ENCODE results near the gene ANK3.

The ANK3 gene

DNA sequence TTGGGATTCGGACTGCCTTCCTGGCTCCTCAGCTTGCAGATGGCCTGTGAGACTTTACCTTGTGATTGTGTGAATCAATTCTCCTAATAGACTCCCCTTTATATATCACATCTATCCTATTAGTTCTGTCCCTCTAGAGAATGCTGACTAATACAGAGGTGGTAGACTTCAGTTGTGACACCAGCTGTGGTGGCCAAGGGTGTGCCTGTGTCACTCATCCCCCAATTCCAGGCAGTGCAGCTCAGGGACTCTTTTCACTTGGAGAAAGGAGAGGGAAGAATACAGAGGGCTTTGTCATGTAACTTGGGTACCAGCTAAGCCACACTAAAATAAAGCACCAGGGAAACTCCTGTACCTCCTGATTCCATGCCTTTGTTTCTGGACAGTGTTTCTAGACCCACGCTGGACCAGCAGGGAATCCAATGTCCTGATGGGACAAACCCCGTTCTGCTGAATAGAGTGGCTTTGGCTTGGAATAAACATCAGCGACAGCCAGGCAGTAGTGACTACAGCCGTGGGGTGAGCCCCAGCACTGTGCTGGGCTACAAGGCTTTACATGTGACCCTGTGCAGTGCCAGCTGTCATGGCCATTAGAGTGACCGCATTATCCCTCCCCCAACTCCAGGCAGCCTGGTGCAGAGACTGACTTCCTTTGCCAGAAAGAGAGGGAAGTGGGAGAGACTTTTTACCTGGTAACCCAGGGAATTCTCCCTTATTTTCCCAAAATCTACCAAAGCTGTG, 233.6 kb downstream of the ANK3 start:
- Mint-ChIP-seq H3K27me3 (no peaks in the 10 kb centered on the region), H3K36me3 (ENCODE audit: insufficient read depth) (peaks cover 4% of the 10 kb centered on the region), H3K27ac (no peak overlapping the region), H3K4me1 (ENCODE audit: low read depth in 2 of 2) (no peaks in the 10 kb centered on the region), H3K4me3 (no peak overlapping the region), H3K9me3 (no peaks in the 10 kb centered on the region)
- no peak for DNase-seq
- ATAC-seq (replicated peaks): no peak

DNA sequence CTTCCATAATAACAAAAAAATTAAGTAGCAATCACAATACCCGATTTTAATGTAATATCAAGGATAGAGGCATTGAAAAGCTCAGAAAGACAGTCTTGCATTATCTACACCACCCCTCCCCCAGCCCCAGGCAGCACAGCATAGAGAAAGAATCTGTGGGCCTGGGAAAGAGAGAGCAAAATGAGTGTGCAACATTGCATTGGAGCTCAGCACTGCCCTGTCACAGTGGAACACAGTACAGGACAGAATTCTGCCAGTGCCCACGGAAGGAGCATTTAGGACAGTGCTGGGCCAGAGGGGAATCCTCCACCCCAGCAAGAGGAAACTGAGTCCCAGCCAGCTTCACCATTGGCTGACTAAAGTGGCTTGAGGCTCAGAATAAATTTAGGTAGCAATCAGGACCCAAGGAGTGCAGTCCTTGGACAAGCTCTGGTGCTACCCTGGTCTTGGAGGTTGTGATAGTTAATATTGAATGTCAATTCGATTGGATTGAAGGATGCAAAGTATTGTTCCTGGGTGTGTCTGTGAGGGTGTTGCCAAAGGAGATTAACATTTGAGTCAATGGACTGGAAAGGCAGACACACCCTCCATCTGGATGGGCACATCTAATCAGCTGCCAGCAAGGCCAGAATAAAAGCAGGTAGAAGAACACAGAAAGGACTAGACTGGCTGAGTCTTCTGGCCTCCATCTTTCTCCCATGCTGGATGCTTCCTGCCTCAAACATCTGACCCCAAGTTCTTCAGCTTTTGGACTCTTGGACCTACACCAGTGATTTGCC, 234.4 kb downstream of the ANK3 start:
- Mint-ChIP-seq H3K36me3 (ENCODE audit: insufficient read depth) (peaks cover 5% of the 10 kb centered on the region), H3K27ac (no peak overlapping the region), H3K27me3 (no peaks in the 10 kb centered on the region), H3K9me3 (no peaks in the 10 kb centered on the region), H3K4me1 (ENCODE audit: low read depth in 2 of 2) (no peaks in the 10 kb centered on the region), H3K4me3 (no peak overlapping the region)
- ATAC-seq (replicated peaks) (no peak), DNase-seq (no peak)

DNA sequence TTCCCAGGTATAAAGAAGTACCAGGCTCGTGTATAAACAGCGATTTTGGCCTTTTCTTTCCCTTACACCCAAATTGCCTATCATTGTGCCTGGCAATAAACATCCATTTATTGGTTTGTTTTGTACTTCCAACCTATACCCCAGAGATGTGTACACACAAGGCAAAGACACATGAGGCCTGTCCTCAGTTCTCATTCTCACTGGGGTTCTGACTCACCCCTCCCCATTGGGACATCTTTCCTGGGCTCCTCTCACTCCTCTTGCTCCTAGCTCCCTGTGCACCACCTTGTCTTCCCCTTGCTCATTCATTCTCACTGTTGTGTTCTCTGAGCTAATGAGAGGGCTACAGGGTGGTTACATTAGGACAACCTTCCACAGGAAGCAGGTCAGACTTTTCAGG, 240.7 kb downstream of the ANK3 start:
- no peak for ATAC-seq (replicated peaks)
- H3K27me3 Mint-ChIP-seq: no peaks in the 10 kb centered on the region
- H3K36me3 Mint-ChIP-seq (ENCODE audit: insufficient read depth): peaks cover 2% of the 10 kb centered on the region
- no peak for DNase-seq
- H3K4me1 Mint-ChIP-seq (ENCODE audit: low read depth in 2 of 2): no peaks in the 10 kb centered on the region
- H3K27ac Mint-ChIP-seq: no peak overlapping the region
- H3K9me3 Mint-ChIP-seq: no peaks in the 10 kb centered on the region
- no peak overlapping the region for H3K4me3 Mint-ChIP-seq

DNA sequence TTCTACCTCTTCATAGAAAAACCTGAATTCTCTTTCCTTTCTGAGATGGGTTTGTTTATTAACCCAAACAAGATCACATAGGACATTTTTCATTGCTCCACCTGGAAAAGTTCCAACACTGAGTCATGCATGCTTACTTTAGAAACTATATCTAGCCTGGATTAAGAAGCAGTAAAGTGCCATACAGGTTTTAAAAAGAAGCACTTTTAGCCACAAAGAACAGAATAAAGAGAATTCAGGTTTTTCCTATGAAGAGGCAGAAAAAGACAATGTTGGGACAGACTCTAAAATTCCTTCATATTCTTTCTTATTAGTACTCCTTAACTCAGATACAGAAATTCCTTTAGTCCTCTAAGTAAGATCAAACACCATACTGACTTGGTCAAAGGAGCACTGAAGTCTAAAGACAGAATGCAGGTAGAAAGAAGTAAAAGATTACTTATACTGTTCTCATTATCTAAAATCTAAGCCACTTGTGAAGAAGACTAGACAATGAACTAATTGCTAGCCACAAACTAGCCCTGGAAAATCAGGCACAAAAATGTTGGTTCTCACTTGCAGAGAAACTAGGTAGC, 241.3 kb downstream of the ANK3 start:
- no peak for ATAC-seq (replicated peaks)
- H3K4me3 Mint-ChIP-seq: no peak overlapping the region
- DNase-seq: no peak
- no peaks in the 10 kb centered on the region for H3K9me3 Mint-ChIP-seq
- H3K4me1 Mint-ChIP-seq (ENCODE audit: low read depth in 2 of 2): no peaks in the 10 kb centered on the region
- H3K36me3 Mint-ChIP-seq (ENCODE audit: insufficient read depth): peaks cover 2% of the 10 kb centered on the region
- no peaks in the 10 kb centered on the region for H3K27me3 Mint-ChIP-seq
- H3K27ac Mint-ChIP-seq: no peak overlapping the region

DNA sequence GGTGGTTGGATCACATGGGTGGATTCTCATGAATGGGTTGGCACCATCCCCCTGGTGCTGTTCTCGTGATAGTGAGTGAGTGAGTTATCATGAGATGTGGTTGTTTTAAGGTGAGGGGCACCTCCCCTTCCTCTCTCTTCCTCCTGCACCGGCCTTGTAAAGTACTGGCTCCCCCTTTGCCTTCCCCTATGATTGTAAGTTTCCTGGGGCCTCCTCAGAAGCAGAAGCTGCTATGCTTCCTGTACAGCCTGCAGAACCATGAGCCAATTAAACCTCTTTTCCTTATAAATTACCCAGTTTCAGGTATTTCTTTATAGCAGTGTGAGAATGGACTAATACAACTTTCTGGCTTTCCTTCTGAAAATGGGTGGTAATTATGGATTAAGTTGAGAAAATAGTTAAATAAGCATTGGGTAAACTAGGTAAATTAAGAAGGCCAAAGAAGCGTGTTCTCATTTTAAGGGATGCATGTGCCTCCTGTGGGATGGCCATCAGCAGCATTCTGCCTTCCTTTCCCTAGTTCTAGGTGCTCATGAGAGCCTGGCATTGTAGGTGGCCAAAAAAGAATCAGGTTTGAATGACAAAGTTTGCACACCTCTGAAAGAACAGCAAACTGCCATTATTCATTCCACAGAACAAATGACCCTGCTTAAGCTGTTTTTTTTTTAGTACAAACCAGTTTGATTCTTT, 242.0 kb downstream of the ANK3 start:
- DNase-seq (no peak), ATAC-seq (replicated peaks) (no peak)
- H3K9me3 Mint-ChIP-seq: no peaks in the 10 kb centered on the region
- no peaks in the 10 kb centered on the region for H3K4me1 Mint-ChIP-seq (ENCODE audit: low read depth in 2 of 2)
- no peaks in the 10 kb centered on the region for H3K27me3 Mint-ChIP-seq
- H3K36me3 Mint-ChIP-seq (ENCODE audit: insufficient read depth): peaks cover 2% of the 10 kb centered on the region
- H3K4me3 Mint-ChIP-seq: no peak overlapping the region
- H3K27ac Mint-ChIP-seq: no peak overlapping the region

DNA sequence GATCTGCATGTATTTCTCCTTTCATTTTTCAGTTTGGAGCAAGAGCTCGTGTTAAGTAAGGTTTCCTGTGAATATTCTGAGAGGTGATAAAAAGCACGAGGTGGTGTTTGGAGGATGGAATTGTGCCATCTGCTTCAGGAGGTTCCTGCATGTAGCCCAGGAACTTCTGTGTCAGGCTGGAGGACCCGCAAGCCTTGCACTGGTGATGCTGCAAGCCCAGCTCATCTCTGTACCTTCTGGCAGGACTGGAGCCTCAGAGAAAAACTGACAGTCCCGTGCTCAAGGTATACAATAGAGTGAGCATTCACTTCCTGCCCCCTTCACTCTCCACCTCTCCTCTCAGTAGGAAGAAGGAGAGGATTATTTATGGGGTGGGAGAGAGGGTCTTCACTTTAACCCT, 242.7 kb downstream of the ANK3 start:
- H3K9me3 Mint-ChIP-seq: no peaks in the 10 kb centered on the region
- no peak overlapping the region for H3K27ac Mint-ChIP-seq
- no peaks in the 10 kb centered on the region for H3K27me3 Mint-ChIP-seq
- no peak for ATAC-seq (replicated peaks)
- no peaks in the 10 kb centered on the region for H3K4me1 Mint-ChIP-seq (ENCODE audit: low read depth in 2 of 2)
- H3K36me3 Mint-ChIP-seq (ENCODE audit: insufficient read depth): peaks cover 2% of the 10 kb centered on the region
- H3K4me3 Mint-ChIP-seq: no peak overlapping the region
- DNase-seq: no peak

DNA sequence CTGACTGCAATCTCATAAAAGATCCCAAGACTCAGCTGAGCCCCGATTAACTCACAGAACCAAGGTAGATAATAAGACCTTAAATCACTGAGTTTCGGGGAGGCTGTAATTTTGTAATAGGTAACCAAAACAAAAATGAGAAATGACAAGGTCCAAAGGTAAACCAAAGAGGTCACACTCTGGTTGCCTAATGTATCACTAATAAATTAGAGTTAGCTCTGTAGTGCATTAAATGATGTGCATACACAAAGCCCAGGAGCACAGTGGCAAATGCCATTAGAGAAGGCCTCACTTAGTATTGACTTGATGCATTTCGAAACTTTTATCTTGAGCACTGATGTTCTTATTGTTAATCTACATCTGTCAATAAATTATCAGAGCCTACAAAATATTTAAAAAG, 245.6 kb downstream of the ANK3 start:
- DNase-seq (no peak), ATAC-seq (replicated peaks) (no peak)
- Mint-ChIP-seq H3K36me3 (ENCODE audit: insufficient read depth) (no peaks in the 10 kb centered on the region), H3K4me3 (no peak overlapping the region), H3K27ac (no peak overlapping the region), H3K9me3 (no peaks in the 10 kb centered on the region), H3K4me1 (ENCODE audit: low read depth in 2 of 2) (no peaks in the 10 kb centered on the region), H3K27me3 (no peaks in the 10 kb centered on the region)

DNA sequence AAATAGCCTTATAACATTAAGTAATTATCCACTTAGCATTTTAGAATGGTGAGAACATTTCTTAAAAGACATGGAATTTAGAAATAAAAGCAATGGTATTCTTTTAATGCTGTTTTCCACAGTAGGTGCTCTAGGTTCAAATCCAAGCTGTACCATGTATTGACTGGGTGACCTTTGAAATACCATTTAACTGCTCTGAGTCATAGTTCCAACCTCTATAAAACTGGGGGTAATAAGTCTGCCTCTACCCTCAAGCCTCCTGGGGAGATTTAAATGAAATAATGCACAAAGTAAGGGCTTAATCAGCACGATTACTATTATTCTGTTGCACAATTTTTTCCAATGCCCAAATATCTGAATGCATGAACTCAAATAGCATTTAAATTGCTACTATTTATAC, 246.9 kb downstream of the ANK3 start:
- H3K4me1 Mint-ChIP-seq (ENCODE audit: low read depth in 2 of 2): no peaks in the 10 kb centered on the region
- no peaks in the 10 kb centered on the region for H3K9me3 Mint-ChIP-seq
- no peaks in the 10 kb centered on the region for H3K36me3 Mint-ChIP-seq (ENCODE audit: insufficient read depth)
- no peak overlapping the region for H3K4me3 Mint-ChIP-seq
- H3K27ac Mint-ChIP-seq: no peak overlapping the region
- DNase-seq: no peak
- no peaks in the 10 kb centered on the region for H3K27me3 Mint-ChIP-seq
- ATAC-seq (replicated peaks): no peak

DNA sequence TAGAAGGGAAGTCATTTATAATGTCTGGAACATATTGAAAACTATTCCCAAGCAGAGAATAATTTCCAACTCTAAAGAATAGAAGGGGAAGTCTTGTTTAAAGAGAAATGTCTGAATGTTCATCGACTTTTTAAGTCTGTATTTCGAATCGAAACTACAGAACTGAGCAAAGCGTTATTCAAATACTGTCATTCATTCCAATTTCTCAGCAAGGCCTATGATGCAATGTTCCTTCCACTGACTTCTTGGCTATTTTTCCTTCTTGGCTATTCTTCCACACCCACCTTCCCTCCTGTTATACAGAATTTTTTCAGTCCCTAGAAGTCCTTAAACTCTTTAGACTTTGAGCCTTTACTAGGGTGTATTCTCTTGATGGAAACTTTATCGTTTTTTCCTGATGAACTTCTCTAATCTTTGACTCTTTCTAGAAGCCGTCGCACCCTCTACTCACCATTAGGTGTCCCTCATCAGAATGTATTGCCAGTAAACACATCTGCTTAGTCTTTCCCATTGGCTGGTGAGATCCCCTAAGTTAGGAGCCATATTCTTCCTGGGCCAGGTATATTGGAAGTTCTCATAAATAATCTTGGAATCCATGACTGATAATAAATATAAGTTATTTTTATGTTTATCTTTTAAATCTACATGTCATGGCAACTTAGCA, 247.6 kb downstream of the ANK3 start:
- no peaks in the 10 kb centered on the region for H3K4me1 Mint-ChIP-seq (ENCODE audit: low read depth in 2 of 2)
- no peak overlapping the region for H3K4me3 Mint-ChIP-seq
- ATAC-seq (replicated peaks) (no peak), DNase-seq (no peak)
- H3K27ac Mint-ChIP-seq: no peak overlapping the region
- H3K27me3 Mint-ChIP-seq: no peaks in the 10 kb centered on the region
- no peaks in the 10 kb centered on the region for H3K9me3 Mint-ChIP-seq
- no peaks in the 10 kb centered on the region for H3K36me3 Mint-ChIP-seq (ENCODE audit: insufficient read depth)

DNA sequence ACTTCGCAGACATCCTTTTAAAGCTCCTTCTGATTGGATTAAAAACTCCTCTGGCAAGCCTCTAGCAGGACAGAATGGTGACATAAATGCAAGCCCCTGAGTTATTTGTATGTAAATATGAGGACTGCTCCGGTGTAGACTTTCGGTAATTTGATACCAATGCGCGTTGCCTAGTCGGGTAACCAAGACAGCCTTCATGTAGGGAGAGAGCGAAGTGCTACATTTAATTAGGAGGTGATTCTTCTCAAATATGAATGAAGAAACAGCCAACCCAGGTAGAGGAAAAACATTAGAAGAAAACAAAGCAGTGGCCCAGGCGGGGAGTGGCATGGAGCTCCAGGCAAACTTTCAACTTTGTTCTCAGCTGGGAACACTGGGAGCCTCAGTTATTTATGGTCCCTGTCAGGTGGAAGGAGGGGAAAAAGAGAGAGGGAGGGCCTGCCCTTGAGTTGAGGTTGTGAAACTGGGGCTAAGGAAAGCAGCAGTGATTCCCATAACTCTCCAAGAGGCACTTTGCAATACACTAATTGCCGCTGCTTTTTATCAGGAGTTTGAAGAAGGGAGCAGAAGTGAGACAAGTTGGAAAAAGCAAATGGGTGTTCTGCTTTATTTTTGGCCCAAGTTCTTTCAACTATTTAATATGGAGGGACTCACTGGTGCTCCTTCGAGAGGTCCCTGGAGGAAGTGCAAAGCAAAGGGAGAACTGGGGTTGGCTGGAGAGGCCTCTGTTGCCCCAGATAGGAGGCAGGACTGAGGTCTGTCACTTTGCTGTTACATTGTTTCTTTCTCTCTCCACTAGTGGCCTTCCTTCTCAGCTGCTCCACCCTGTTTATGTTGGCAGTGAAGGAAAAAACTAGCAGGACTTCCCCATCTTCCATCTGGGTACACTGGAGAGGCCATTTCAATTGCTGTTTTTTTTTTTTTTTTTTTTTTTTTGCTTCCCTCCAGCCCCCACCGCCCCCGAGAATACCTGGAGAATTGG, 248.7 kb downstream of the ANK3 start:
- no peak for DNase-seq

DNA sequence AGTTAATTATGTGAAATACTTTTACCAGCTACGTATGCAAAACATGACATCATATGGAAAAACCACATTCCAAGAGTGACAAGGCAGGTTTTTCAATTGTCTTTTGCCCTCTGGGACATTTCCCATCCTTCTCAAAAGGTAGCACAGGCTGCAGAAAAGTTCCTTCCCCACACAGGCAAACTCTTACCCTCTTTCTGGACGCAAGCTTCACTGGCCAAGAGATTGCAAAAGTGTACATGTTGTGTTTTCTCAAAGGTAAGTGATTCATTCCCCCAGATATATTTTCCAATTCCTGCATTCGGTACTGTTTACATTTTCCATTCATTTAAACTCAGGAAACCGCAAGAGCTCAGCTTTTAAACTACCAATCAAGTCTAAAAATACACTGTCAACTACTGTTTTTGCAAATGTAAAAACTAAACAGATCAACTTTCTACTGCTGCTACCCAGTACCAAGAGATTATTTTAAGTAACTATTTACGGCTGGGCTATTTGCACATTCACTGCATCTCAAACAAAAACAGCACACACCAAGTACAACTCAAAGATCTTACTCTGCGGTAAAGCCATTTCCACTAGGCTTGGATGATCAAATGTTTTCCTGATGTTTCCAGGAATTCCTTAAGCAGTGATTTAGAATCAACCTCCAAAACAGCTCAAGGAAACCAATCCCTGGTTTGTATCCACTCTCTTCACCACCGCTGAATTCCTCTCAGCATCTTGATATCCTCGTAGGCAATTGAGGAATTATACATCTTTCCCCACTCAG, 249.7 kb downstream of the ANK3 start:
- no peaks in the 10 kb centered on the region for H3K9me3 Mint-ChIP-seq
- no peak overlapping the region for H3K4me3 Mint-ChIP-seq
- no peaks in the 10 kb centered on the region for H3K4me1 Mint-ChIP-seq (ENCODE audit: low read depth in 2 of 2)
- H3K36me3 Mint-ChIP-seq (ENCODE audit: insufficient read depth): no peaks in the 10 kb centered on the region
- no peaks in the 10 kb centered on the region for H3K27me3 Mint-ChIP-seq
- no peak overlapping the region for H3K27ac Mint-ChIP-seq
- DNase-seq: no peak
- no peak for ATAC-seq (replicated peaks)

More for the DNA sequence above, 248.7 kb downstream of the ANK3 start:
- H3K9me3 Mint-ChIP-seq: no peaks in the 10 kb centered on the region
- H3K27me3 Mint-ChIP-seq: no peaks in the 10 kb centered on the region
- H3K4me3 Mint-ChIP-seq: no peak overlapping the region
- H3K27ac Mint-ChIP-seq: no peak overlapping the region
- no peaks in the 10 kb centered on the region for H3K4me1 Mint-ChIP-seq (ENCODE audit: low read depth in 2 of 2)
- no peak for ATAC-seq (replicated peaks)
- no peaks in the 10 kb centered on the region for H3K36me3 Mint-ChIP-seq (ENCODE audit: insufficient read depth)

DNA sequence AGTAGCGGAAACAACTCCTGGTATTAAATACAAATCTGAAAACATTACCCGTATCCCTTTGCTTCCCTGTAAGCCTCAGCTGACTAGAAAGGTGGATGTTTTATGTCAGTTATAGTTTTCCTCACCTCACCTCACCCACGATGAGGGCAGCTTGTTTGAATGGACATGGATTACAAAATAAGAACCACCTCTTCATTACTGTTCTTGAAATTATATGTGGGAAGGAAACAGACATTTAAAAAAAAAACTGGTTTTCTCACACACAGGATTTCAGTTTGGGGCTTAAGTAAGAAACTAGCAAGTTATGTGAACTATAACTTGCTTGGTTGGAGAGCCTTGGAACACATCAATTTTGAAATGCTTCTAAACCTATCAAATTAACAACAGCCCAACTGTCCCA, 250.4 kb downstream of the ANK3 start:
- H3K9me3 Mint-ChIP-seq: no peaks in the 10 kb centered on the region
- no peak overlapping the region for H3K27ac Mint-ChIP-seq
- H3K36me3 Mint-ChIP-seq (ENCODE audit: insufficient read depth): peaks cover 3% of the 10 kb centered on the region
- DNase-seq (no peak), ATAC-seq (replicated peaks) (no peak)
- H3K27me3 Mint-ChIP-seq: no peaks in the 10 kb centered on the region
- no peaks in the 10 kb centered on the region for H3K4me1 Mint-ChIP-seq (ENCODE audit: low read depth in 2 of 2)
- no peak overlapping the region for H3K4me3 Mint-ChIP-seq

All from effector memory CD8-positive, alpha-beta T cell (primary cell).